Activated naive CD4-positive, alpha-beta T cell treated with anti-CD3 and anti-CD28 coated beads, Interleukin-2, amount 10 ng/mL, durations not matched to agents 7 days and 5 days (primary cell): ENCODE measurements around the gene ZSCAN10.
"Not testable (repeated sequence)": the region's sequence is repeated elsewhere in the genome, so short reads cannot be mapped to it uniquely, and the experiment has no call there.

Experiments
- CTCF ChIA-PET: fragments of 350-600 bp; sonication (Branson Sonifier 250); formaldehyde crosslinking; loops from one replicate; lab custom pipeline; 2021; ENCODE audit warnings: antibody characterized with exemption; lab: Charles Lee
- DNase-seq: peaks from one replicate; pipeline ENCODE4 v3.0.0-alpha.2; 2020
- H3K27ac Mint-ChIP-seq: one replicate; pipeline ENCODE4 v1.8.0; 2021; ENCODE audit warnings: mild to moderate bottlenecking, moderate library complexity, mixed read lengths
- H3K27me3 Mint-ChIP-seq: one replicate; pipeline ENCODE4 v1.8.0; 2021; ENCODE audit warnings: mild to moderate bottlenecking, mixed read lengths
- H3K36me3 Mint-ChIP-seq: one replicate; pipeline ENCODE4 v1.8.0; 2021; ENCODE audit warnings: mixed read lengths
- H3K4me1 Mint-ChIP-seq: one replicate; pipeline ENCODE4 v1.8.0; 2021; ENCODE audit warnings: mixed read lengths
- H3K4me3 Mint-ChIP-seq: one replicate; pipeline ENCODE4 v1.8.0; 2021; ENCODE audit warnings: mild to moderate bottlenecking, moderate library complexity, mixed read lengths
- H3K9me3 Mint-ChIP-seq: one replicate; pipeline ENCODE4 v1.8.0; 2021; ENCODE audit warnings: mixed read lengths

ZSCAN10 gene

DNA sequence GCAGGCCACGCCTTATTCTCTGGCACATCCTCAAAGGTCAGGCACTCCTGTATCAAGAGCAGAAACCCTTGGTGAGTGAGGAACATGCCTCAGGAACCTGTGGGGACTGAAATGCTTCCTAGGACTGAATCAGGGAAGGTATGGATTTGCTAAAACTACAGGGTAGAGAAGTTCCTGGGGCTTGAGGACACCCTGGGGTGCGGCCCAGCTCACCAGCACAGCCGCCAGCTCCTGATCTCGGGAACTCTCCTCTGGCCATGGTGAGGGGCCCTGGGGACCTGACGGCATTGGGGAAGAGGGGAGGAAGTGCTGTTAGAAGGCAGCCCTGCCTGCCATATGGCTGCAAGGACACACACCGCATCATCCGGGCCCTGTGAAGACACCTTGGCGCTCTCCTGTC lies 7.5 kb downstream of the ZSCAN10 start:
- Mint-ChIP-seq H3K27ac (no peak overlapping the region), H3K9me3 (no peaks in the 10 kb centered on the region), H3K36me3 (no peaks in the 10 kb centered on the region), H3K4me1 (peaks cover 64% of the 10 kb centered on the region), H3K4me3 (no peak overlapping the region), H3K27me3 (no peaks in the 10 kb centered on the region)
- DNase-seq, result no peak
- CTCF ChIA-PET, result interaction anchor here (0.8 to 5.5 kb wide), 4 partner anchors 11 to 37 kb away, joined by 3 to 24 read pairs (median 3); no protein-coding TSS in a partner anchor

DNA sequence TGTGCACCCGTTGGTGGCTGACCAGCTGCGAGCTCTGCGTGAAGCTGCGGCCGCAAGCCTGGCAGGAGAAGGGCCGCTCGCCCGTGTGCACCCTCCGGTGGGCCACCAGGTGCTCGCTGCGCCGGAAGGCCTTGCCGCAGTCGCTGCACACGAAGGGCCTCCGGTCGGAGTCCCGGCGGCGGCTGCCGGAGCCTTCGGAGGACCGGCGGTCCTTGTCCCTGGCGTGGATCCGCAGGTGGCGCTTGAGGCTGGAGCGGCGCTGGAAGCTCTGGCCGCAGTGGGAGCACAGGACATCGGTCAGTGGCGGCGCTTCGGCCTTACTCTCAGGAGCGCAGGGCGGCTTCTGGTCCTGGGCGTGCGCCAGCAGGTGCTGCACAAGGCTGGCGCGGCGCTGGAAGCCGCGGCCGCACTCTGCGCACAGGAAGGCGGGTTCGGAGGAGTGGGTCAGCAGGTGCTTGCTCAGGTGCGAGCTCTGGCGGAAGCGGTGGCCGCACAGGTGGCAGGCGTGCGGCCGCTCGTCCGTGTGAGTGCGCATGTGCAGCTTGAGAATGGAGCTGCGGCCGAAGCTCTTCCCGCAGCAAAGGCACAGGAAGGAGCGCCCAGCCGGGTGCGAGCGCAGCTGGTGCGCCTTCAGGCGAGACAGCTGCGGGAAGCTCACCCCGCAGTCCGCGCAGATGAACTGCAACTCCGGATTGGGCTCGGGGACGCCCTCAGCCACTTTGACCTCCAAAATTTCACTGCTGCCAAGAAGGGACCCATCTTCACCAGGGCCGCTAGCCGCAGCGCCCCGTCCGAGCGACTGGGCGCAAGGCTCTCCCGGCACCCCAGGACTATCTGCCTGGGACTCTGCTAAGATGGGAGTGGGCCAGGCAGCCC lies 9.1 kb downstream of the ZSCAN10 start:
- peaks cover 62% of the 10 kb centered on the region for H3K4me1 Mint-ChIP-seq
- H3K36me3 Mint-ChIP-seq, result peaks cover under 1% of the 10 kb centered on the region
- H3K4me3 Mint-ChIP-seq, result no peak overlapping the region
- CTCF ChIA-PET, result interaction anchor here (0.8 to 5.5 kb wide), 5 partner anchors 12 to 62 kb away, joined by 3 to 24 read pairs (median 3); no protein-coding TSS in a partner anchor
- no peak overlapping the region for H3K27ac Mint-ChIP-seq
- H3K27me3 Mint-ChIP-seq, result no peaks in the 10 kb centered on the region
- no peaks in the 10 kb centered on the region for H3K9me3 Mint-ChIP-seq
- DNase-seq, result no peak

DNA sequence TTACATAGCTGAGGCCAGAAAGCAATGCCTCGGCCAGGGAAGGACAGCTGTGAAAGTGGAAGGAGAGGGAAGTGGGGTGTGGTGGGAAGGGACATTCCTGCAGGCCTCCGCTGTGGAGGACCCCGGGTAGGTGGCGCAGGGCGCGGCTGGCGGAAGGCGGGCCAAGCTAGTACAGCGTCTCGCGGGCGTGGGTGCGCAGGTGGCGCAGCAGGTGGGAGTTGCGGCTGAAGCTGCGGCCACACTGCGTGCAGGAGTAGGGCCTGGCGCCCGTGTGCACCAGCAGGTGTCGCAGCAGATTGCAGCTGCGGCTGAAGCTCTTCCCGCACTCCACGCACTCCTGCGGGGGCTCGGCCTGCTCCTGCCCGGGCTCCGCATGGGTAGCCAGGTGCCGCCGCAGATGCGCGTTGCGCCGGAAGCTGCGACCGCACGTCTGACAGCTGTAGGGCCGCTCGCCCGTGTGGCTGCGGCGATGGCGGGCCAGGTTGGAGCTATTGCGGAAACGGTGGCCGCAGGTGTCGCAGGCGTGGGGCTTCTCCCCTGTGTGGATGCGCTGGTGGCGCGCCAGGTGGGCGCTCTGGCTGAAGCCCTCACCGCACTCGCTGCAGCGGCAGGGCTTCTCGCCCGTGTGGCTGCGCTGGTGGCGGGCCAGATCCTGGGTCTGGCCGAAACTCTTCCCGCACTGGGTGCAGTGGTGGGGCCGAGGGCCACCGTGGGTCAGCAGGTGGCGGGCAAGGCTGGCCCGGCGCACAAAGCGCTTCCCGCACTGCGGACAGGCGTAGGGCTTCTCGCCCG lies 10.0 kb downstream of the ZSCAN10 start:
- Mint-ChIP-seq H3K27me3 (no peaks in the 10 kb centered on the region), H3K27ac (no peak overlapping the region), H3K36me3 (peaks cover 3% of the 10 kb centered on the region), H3K4me3 (no peak overlapping the region), H3K9me3 (no peaks in the 10 kb centered on the region), H3K4me1 (peaks cover 62% of the 10 kb centered on the region)
- CTCF ChIA-PET, result interaction anchor here (1.3 to 5.5 kb wide), 3 partner anchors 12 to 30 kb away, joined by 3 to 24 read pairs (median 4); no protein-coding TSS in a partner anchor
- no peak for DNase-seq

DNA sequence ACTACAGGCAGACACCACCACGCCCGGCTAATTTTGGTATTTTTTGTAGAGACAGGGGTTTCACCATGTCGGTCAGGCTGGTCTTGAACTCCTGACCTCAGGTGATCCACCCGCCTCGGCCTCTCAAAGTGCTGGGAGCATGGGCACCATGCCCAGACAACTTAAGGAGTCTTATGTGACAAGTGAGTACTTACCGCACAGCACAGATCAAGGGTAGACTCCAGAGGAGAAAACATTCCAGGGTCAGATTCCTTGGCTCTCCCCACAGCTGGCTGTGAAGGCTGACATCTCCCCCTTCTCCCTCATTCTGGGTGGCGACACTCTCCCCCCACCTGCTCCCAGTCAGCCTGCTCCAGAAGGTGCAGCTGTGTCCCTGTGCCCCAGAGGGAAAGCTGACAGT lies 10.6 kb downstream of the ZSCAN10 start:
- CTCF ChIA-PET, result interaction anchor here (5.5 kb wide), 1 partner anchor 29 kb away, joined by 24 read pairs; no protein-coding TSS in a partner anchor
- no peak for DNase-seq
- peaks cover 64% of the 10 kb centered on the region for H3K4me1 Mint-ChIP-seq
- no peak overlapping the region for H3K4me3 Mint-ChIP-seq
- H3K27me3 Mint-ChIP-seq, result no peaks in the 10 kb centered on the region
- H3K27ac Mint-ChIP-seq, result no peak overlapping the region
- H3K9me3 Mint-ChIP-seq, result no peaks in the 10 kb centered on the region
- H3K36me3 Mint-ChIP-seq, result peaks cover 3% of the 10 kb centered on the region

DNA sequence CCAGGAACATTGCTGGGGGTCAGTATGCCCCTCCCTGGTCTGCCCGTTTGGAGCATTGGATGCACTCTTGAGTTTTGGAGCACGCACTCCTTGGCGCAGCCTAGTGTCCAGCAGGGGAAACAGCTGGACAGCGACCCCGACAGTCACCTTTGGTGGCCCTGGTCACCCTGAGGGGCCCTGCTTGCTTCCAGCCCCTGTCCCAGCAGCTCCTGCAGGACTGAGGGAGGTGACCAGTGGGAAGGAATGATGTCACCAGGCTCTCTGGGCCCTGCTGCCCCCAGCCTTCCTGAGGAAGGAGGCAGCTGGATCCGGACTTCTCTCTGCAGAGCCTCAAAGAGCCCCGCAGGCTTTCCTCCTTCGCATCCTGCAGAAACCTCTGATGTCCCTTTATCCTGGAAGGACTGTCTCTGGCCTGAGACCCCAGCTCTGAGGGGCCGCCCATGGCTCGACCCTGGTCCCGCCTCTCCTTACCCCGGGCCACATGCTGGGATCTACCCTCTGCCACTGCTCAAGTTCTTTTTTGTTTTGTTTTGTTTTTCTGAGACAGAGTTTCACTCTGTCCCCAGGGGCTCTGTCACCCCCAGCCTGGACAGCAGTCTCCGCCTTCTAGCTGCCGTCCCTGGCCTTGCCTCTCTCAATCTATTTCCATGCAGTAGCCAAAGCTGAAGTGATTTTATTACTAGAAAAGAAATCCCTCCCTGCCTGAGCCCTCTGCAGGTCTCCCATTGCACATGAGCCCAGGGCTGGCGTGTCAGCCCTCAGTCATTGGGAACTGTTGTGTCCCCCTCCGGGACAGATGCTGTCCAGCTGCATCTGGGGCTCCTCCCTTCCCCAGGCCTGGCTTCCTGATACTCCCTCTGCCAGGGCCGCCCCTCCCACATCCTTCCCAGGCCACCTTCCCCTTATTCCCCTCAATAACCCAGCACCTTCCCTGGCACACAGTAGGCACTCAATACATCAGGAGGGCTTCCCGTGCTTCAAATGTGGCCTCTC lies 11.6 kb downstream of the ZSCAN10 start:
- no peak for DNase-seq
- Mint-ChIP-seq H3K4me3 (no peak overlapping the region), H3K27ac (peak overlapping the region; percentile 77), H3K36me3 (peaks cover 5% of the 10 kb centered on the region), H3K27me3 (peaks cover 4% of the 10 kb centered on the region), H3K9me3 (no peaks in the 10 kb centered on the region), H3K4me1 (peaks cover 64% of the 10 kb centered on the region)
- CTCF ChIA-PET, result interaction anchor here (0.8 to 5.5 kb wide), 6 partner anchors 10 to 42 kb away, joined by 3 to 24 read pairs (median 7); no protein-coding TSS in a partner anchor

DNA sequence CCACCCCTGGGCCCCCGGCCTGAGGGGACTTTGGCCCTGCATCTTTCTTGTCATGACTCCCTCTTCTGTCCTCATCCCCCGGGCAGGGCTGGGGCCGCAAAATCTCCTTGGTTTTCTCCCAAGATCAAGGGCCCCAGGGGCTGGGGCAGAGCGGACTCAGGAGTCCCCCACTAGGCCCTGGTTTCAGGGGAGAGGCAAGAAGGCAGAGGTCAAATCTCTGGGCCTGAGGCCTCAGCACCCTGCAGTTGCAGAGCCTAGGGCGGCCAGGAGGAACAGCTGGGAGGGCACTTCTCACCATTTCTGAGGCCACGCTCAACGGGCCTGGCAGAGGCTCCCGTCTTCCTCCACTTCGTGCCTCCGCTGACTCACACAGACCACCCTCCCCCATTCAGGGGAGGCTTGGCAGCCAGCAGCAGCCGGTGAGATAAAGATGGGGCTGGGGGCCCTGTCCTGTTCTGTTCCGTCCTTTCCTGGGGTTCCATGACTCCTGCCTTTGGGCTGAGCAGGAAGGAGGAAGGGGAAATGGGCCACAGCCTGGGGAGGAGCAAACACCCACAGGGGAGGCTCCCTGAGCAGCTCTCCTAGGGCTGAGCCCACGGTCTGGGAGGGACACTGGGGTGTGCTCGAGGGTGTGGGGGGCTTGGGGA lies 12.4 kb downstream of the ZSCAN10 start:
- Mint-ChIP-seq H3K27ac (no peak overlapping the region), H3K36me3 (peaks cover 5% of the 10 kb centered on the region), H3K4me1 (peaks cover 64% of the 10 kb centered on the region), H3K4me3 (no peak overlapping the region), H3K9me3 (no peaks in the 10 kb centered on the region), H3K27me3 (peaks cover 4% of the 10 kb centered on the region)
- no peak for DNase-seq
- CTCF ChIA-PET, result interaction anchor here (0.8 to 5.5 kb wide), 6 partner anchors 9 to 42 kb away, joined by 3 to 24 read pairs (median 7); no protein-coding TSS in a partner anchor

DNA sequence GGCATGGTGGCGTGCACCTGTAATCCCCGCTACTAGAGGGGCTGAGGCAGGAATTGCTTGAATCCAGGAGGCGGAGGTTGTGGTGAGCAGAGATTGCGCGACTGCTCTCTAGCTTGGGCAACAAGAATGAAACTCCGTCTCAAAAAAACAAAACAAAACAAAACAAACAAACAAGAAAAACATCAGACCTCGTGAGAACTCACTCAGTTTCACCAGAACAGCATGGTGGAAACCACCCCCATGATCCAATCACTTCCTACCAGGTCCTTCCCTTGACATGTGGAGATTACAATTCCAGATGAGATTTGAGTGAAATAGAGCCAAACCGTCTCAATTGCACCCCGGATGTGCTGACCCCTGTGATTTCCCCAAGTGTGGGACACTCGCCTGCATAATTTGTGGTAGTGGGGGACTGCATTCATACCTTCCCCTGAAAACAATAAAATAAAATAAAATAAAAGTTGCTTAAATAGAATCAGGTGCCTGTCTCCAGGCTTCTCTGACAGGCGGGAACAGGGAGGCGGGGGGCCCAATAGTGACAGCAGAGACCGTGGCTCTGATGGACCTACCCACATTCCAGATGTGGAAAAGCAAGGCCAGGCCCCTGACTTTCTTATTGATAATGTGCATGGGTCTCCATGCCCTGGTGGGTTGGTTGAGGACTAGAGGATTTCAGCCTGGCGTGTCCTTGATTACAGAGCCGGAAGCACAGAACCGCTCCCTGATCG lies 13.1 kb downstream of the ZSCAN10 start:
- peaks cover 4% of the 10 kb centered on the region for H3K27me3 Mint-ChIP-seq
- H3K36me3 Mint-ChIP-seq, result peaks cover 8% of the 10 kb centered on the region
- H3K9me3 Mint-ChIP-seq, result peaks cover under 1% of the 10 kb centered on the region
- peaks cover 62% of the 10 kb centered on the region for H3K4me1 Mint-ChIP-seq
- no peak overlapping the region for H3K27ac Mint-ChIP-seq
- H3K4me3 Mint-ChIP-seq, result no peak overlapping the region
- CTCF ChIA-PET, result interaction anchor here (1.2 kb wide), 1 partner anchor 49 kb away, joined by 4 read pairs; the partner anchor contains the start of gene ZNF213
- DNase-seq, result no peak

DNA sequence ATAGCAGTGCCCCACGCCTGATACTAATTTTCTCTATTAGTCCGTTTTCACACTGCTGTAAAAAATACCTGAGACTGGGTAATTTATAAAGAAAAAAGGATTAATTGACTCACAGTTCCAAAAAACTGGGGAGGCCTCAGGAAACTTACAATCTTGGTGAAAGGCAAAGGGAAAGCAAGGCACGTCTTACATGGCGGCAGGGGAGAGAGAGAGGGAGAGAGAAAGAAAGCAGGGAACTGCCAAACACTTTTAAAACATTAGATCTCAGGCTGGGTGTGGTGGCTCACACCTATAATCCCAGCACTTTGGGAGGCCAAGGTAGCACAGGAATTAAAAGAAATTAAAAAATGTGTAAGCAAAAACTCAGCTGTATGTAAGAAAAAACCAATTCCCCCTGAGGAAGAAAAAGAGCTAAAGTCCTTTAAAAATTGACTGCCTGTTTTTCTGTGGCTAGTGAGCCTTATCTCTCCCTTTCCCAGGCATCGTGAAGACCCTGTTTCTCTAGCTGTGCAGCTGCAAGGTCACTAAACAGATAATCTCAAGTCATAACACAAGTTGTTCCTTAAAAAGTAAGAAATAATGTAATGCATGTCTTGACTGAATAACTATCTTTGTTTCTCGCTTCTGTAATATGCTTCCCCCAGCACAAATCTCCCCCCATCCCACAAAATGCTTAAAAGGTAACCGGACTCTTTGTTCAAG lies 14.0 kb downstream of the ZSCAN10 start:
- Mint-ChIP-seq H3K9me3 (peaks cover 4% of the 10 kb centered on the region), H3K4me1 (peaks cover 60% of the 10 kb centered on the region), H3K36me3 (peaks cover 13% of the 10 kb centered on the region), H3K27ac (no peak overlapping the region), H3K4me3 (no peak overlapping the region), H3K27me3 (peaks cover 4% of the 10 kb centered on the region)
- CTCF ChIA-PET, result interaction anchor here (1.2 to 2.2 kb wide), 2 partner anchors 44 to 50 kb away, joined by 4 to 7 read pairs; partner anchors contain the start of gene ZNF213
- DNase-seq, result no peak

DNA sequence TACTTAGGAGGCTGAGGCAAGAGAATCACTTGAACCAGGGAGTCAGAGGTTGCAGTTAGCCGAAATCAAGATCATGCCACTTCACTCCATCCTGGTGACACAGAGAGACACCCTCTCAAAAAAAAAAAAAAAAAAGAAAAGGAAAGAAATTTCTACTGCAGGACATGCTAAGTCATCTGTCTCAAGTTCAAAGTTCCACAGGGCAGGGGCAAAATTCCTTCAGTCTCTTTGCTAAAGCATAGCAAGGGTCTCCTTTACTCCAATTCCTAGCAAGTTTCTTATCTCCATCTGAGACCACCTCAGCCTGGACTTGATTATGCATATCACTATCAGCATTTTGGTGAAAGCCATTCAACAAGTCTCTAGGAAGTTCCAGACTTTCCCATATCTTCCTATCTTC lies 14.6 kb downstream of the ZSCAN10 start:
- CTCF ChIA-PET, result interaction anchor here (2.2 kb wide), 1 partner anchor 45 kb away, joined by 7 read pairs; no protein-coding TSS in a partner anchor
- DNase-seq, result no peak
- Mint-ChIP-seq H3K27ac (no peak overlapping the region), H3K4me3 (no peak overlapping the region), H3K36me3 (peaks cover 19% of the 10 kb centered on the region), H3K4me1 (peaks cover 66% of the 10 kb centered on the region), H3K27me3 (peaks cover 4% of the 10 kb centered on the region), H3K9me3 (peaks cover 10% of the 10 kb centered on the region)

DNA sequence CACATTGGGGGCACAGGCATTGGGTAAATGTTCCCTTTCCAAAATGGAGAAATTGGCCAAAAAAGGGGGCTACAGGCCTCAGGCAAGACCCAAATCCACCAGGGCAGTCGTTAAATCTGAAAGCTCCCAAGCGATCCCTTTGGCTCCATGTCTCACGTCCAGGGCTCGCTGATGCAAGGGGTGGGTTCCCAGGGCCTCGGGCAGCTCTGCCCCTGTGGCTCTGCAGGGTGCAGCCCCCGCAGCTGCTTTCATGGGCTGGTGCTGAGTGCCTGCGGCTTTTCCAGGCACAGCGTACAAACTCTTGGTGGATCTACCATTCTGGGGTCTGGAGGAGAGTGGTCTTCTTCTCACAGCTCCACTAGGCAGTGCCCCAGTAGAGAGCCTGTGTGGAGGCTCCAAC lies 15.7 kb downstream of the ZSCAN10 start:
- Mint-ChIP-seq H3K4me1 (peaks cover 70% of the 10 kb centered on the region), H3K36me3 (peaks cover 25% of the 10 kb centered on the region), H3K9me3 (peaks cover 14% of the 10 kb centered on the region)
- not testable (repeated sequence) for H3K4me3 Mint-ChIP-seq, H3K27ac Mint-ChIP-seq, DNase-seq, H3K27me3 Mint-ChIP-seq
- CTCF ChIA-PET, result interaction anchor here (2.2 kb wide), 1 partner anchor 46 kb away, joined by 7 read pairs; no protein-coding TSS in a partner anchor

DNA sequence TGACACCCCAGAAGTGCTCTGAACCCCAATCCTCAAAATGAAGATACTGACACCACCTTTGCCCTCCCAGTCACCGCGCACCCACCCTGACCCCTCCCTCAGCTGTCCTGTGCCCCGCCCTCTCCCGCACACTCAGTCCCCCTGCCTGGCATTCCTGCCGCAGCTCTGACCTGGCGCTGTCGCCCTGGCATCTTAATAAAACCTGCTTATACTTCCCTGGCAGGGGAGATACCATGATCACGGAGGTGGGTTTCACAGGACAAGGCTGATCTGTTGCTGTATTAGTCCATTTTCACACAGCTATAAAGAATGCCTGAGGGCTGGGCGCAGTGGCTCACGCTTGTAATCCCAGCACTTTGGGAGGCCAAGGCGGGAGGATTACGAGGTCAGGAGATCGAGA lies 17.1 kb downstream of the ZSCAN10 start:
- CTCF ChIA-PET, result interaction anchor here (0.7 kb wide), 1 partner anchor 36 kb away, joined by 3 read pairs; the partner anchor contains the start of gene MMP25
- H3K36me3 Mint-ChIP-seq, result peaks cover 34% of the 10 kb centered on the region

More for the DNA sequence above, 17.1 kb downstream of the ZSCAN10 start:
- Mint-ChIP-seq H3K4me1 (peaks cover 71% of the 10 kb centered on the region), H3K9me3 (peaks cover 17% of the 10 kb centered on the region)
- H3K4me3 Mint-ChIP-seq, H3K27ac Mint-ChIP-seq, DNase-seq, H3K27me3 Mint-ChIP-seq: not testable (repeated sequence)
